ENCODE results near the gene TMTC2. TPM values are rescaled to one million over a fixed set of nuclear protein-coding genes. Genes with fewer than 3 reads are reported as not detected.

The TMTC2 gene
- total RNA-seq, 1 donor from 2014 or later: 31.4 TPM

DNA sequence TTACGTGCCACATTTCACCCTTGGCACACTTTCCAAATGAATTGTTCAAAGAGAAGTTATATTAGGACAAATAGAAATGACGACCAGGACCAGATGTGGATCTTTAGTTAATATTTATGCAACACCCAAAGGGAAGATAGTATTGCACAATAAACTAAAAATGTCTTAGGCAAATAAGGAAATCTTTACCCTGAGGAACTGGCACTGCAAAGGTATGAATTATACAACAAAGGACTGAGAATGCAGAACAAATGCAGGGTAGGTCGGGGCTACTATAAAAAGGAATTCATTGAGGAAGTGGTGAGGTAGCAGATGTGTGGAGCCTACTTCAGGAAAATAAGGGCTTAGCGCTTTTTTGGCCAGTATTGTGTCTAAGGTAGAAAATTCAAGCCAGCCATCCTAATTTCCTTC is 3.9 kb upstream of the TMTC2 start:
- no peak overlapping the region for H3K27ac ChIP-seq
- intact Hi-C loops (cut with DNase I): no loop called here
- no peak for DNase-seq

DNA sequence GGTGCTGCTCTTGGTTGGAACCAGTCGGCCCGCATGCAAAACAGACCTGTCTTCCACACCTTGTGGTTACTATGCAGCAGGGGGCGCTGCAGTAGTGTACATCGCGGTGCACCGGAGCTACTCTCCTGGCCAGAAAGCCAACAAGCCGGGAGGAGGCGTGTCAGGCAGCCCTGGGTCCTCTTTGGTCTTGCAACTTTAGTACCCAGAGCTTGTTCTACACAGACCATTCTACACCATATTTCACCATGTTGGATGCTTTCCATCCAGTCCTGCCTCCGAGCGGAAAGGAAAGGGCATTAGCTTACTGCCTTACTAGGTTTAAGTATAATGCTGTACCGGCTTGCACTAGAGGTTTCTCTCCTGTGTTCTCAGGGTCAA is 927 bp upstream of the TMTC2 start:
- H3K27me3 ChIP-seq (ENCODE audit: low read depth): no peaks in the 10 kb centered on the region
- H3K36me3 ChIP-seq: no peaks in the 10 kb centered on the region
- no peaks in the 10 kb centered on the region for H3K9me3 ChIP-seq
- ATAC-seq: peak; percentile 85 to 92
- H3K4me1 ChIP-seq: peaks cover 30% of the 10 kb centered on the region
- TF ChIP-seq, protein P1, sequence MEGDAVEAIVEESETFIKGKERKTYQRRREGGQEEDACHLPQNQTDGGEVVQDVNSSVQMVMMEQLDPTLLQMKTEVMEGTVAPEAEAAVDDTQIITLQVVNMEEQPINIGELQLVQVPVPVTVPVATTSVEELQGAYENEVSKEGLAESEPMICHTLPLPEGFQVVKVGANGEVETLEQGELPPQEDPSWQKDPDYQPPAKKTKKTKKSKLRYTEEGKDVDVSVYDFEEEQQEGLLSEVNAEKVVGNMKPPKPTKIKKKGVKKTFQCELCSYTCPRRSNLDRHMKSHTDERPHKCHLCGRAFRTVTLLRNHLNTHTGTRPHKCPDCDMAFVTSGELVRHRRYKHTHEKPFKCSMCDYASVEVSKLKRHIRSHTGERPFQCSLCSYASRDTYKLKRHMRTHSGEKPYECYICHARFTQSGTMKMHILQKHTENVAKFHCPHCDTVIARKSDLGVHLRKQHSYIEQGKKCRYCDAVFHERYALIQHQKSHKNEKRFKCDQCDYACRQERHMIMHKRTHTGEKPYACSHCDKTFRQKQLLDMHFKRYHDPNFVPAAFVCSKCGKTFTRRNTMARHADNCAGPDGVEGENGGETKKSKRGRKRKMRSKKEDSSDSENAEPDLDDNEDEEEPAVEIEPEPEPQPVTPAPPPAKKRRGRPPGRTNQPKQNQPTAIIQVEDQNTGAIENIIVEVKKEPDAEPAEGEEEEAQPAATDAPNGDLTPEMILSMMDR (IDR thresholded peaks at IDR 0.05): peak; percentile 93
- H3K27ac ChIP-seq: peak overlapping the region; percentile 89
- peak; percentile 98 for DNase-seq
- intact Hi-C loops (cut with DNase I): no loop called here
- peak overlapping the region; percentile 89 for H3K4me3 ChIP-seq

More for the DNA sequence above, 3.9 kb upstream of the TMTC2 start:
- no peak for ATAC-seq
- H3K9me3 ChIP-seq: no peaks in the 10 kb centered on the region
- H3K27me3 ChIP-seq (ENCODE audit: low read depth): no peaks in the 10 kb centered on the region
- TF ChIP-seq, protein P1 (IDR thresholded peaks at IDR 0.05): no peak
- no peaks in the 10 kb centered on the region for H3K36me3 ChIP-seq
- no peak overlapping the region for H3K4me3 ChIP-seq
- peaks cover 14% of the 10 kb centered on the region for H3K4me1 ChIP-seq

DNA sequence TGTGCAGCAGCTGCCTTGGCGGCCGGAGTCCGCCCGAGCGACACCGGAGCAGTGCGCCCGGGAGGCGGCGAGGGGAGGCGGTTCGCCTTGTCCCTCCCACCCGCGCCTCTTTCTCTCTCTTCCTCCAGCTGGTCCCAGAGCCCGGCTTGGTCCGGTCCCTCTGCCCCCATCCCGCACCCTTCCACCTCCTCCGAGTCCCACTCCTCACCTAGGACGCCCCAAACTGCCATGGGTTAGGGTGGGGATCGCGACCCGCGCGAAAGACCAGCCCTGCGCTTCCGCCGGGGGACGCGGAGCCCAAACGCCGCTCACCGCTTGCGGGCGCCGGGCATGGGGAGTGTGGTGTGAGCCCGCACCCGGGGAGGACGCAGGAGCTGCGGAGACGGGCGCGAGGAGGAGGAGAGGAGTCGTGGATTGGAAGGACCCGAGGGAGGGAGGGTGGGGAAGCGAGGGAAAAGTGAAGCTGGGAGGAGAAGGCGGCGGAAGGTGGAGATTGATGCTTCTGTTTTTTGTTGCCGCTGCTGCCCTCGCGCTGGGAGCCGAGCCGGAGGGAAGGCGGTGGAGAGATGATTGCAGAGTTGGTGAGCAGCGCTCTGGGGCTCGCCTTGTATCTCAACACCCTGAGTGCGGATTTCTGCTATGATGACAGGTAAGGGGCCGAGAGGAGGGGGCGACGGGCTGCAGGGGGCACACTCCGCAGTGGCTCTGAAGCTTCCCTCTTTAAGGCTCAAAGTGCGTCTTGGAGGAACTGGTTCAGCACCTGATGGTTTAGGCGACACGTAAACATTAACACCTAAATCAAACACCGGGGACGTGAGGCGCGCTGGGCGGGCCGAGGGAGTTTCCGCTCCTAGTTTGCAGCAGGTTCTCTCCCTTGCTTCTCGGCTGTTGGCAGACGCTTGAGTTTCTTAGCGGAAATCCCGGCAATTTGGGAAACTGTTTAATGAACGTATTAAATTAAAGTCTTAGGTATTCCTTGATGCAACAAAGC is 610 bp downstream of the TMTC2 start:
- Histone ChIP-seq H3K27ac (peak overlapping the region; percentile 89), H3K4me1 (peaks cover 29% of the 10 kb centered on the region), H3K36me3 (peaks cover under 1% of the 10 kb centered on the region), H3K9me3 (no peaks in the 10 kb centered on the region), H3K27me3 (ENCODE audit: low read depth) (no peaks in the 10 kb centered on the region), H3K4me3 (peak overlapping the region; percentile 89)
- peak; percentile 73 to 74 for ATAC-seq
- intact Hi-C loops (cut with DNase I): no loop called here
- DNase-seq: peak; percentile 73
- TF ChIP-seq, protein P1 (IDR thresholded peaks at IDR 0.05): no peak

DNA sequence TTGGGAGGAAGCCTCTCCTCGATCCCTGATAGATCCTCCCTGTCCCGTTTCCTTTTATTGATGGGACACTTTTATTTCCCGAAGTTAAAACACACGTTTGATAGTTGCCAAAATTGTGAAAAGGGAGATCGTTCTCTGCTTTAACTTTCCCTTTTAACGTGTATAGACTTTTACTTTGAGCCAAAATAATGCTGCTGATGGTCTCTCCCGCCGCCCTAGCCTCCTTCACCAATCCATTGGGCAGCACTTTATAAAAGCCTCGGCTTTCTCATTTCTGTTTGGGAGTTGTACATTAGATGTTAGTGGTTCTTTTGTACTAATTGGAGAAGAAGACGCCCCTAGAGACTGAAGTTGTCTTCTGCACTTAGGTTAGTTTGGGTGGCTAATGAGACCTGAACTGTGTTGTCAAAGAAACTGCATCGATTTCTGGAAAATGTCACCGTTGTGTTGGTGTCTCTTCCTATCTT is 1.4 kb downstream of the TMTC2 start:
- ATAC-seq (no peak), DNase-seq (no peak)
- H3K36me3 ChIP-seq: peaks cover 7% of the 10 kb centered on the region
- H3K9me3 ChIP-seq: no peaks in the 10 kb centered on the region
- H3K4me3 ChIP-seq: peak overlapping the region; percentile 89
- H3K27ac ChIP-seq: peak overlapping the region; percentile 89
- TF ChIP-seq, protein P1 (IDR thresholded peaks at IDR 0.05): no peak
- intact Hi-C loops (cut with DNase I): no loop called here
- no peaks in the 10 kb centered on the region for H3K27me3 ChIP-seq (ENCODE audit: low read depth)
- H3K4me1 ChIP-seq: peaks cover 21% of the 10 kb centered on the region

DNA sequence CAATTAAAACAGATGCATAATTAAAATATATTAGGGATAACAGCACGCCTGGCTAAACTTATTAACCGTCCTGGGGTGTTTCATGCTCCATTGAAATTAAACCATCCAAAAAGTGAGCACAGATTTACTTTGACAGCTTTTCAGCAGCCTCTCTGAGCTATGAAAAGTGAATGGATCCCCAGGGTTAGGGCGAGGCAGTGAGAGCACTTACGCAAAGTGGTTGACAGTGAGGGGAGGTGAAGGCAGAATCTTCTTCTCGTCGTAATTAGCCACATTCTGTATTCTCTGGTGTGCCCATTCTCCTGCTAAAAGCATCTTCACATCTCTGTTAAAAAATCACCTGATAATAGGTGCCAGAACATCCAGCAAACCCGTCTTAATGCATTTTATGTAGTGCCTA is 1.9 kb downstream of the TMTC2 start:
- no peak for ATAC-seq
- H3K4me3 ChIP-seq: peak overlapping the region; percentile 89
- peaks cover 8% of the 10 kb centered on the region for H3K36me3 ChIP-seq
- H3K27ac ChIP-seq: no peak overlapping the region
- intact Hi-C loops (cut with DNase I): no loop called here
- H3K9me3 ChIP-seq: no peaks in the 10 kb centered on the region
- H3K4me1 ChIP-seq: peaks cover 17% of the 10 kb centered on the region
- DNase-seq: no peak
- no peaks in the 10 kb centered on the region for H3K27me3 ChIP-seq (ENCODE audit: low read depth)
- TF ChIP-seq, protein P1 (IDR thresholded peaks at IDR 0.05): no peak

Data from lower lobe of right lung (tissue), 2 donors.